ENCODE data around the gene BNC2.

- TF ChIP-seq POLR2A (IDR thresholded peaks at IDR 0.05; ENCODE audit: low read depth, low read length), result no peak
- TF ChIP-seq MAFK (IDR thresholded peaks at IDR 0.05; ENCODE audit: low read depth, low read length), result no peak
- no peak for TF ChIP-seq USF2 (IDR thresholded peaks at IDR 0.05; ENCODE audit: low read depth, low read length)
- TF ChIP-seq CTCF (conservative IDR thresholded peaks at IDR 0.05; ENCODE audit: low read depth, low read length), result no peak
Measured at GRCh38 chr9:16434526-16434925, 435.9 kb downstream of the BNC2 start.
